SK-N-SH treated with all-trans-retinoic acid at 6 μM for 48 hours (cell line): ENCODE measurements around the gene CSNK1G1.

Experiments
- ATAC-seq: fragments of 200-7000 bp; cut with Tn5 transposase; 3 replicates; pipeline ENCODE4 v1.9.1; 2020; ENCODE audit warnings: mild to moderate bottlenecking, moderate library complexity
- ARNTL ChIP-seq: fragments of 450-650 bp; formaldehyde crosslinking; IDR thresholded peaks from 2 replicates; pipeline ENCODE4 v1.5.0; 2020; ENCODE audit warnings: low read depth, mild to moderate bottlenecking, moderate library complexity, borderline replicate concordance
- BACH2 ChIP-seq: fragments of 250-450 bp; sonication (Bioruptor Pico); IDR thresholded peaks from 2 replicates; pipeline ENCODE4 v1.9.0; 2021; ENCODE audit warnings: mild to moderate bottlenecking, borderline replicate concordance
- CREB5 ChIP-seq: fragments of 250-450 bp; sonication (Bioruptor Pico); IDR thresholded peaks from 2 replicates; pipeline ENCODE4 v1.5.1; 2020; ENCODE audit warnings: low read depth, mild to moderate bottlenecking, moderate library complexity
- CSDC2 ChIP-seq: fragments of 250-450 bp; sonication (Bioruptor Pico); IDR thresholded peaks from 2 replicates; pipeline ENCODE4 v1.5.0; 2020; ENCODE audit warnings: mild to moderate bottlenecking, moderate library complexity
- ESRRG ChIP-seq: fragments of 250-450 bp; sonication (Bioruptor Pico); IDR thresholded peaks from 2 replicates; pipeline ENCODE4 v1.6.1; 2021; ENCODE audit warnings: mild to moderate bottlenecking
- ISL1 ChIP-seq: fragments of 250-450 bp; sonication (Bioruptor Pico); IDR thresholded peaks from 2 replicates; pipeline ENCODE4 v2.1.2; 2022; ENCODE audit warnings: mild to moderate bottlenecking, moderate library complexity
- PPARA ChIP-seq: fragments of 250-450 bp; sonication (Bioruptor Pico); IDR thresholded peaks from 2 replicates; pipeline ENCODE4 v1.5.0; 2020; ENCODE audit warnings: mild to moderate bottlenecking, borderline replicate concordance
- TSHZ2 ChIP-seq: fragments of 250-450 bp; sonication (Bioruptor Pico); IDR thresholded peaks from 2 replicates; pipeline ENCODE4 v1.5.0; 2020; ENCODE audit warnings: mild to moderate bottlenecking, moderate library complexity
- ZC3H10 ChIP-seq: fragments of 250-450 bp; sonication (Bioruptor Pico); IDR thresholded peaks from 2 replicates; pipeline ENCODE4 v1.5.1; 2021; ENCODE audit warnings: mild to moderate bottlenecking, moderate library complexity
- ZFP3 ChIP-seq: fragments of 250-450 bp; sonication (Bioruptor Pico); IDR thresholded peaks from 2 replicates; pipeline ENCODE4 v1.5.0; 2020; ENCODE audit warnings: mild to moderate bottlenecking, moderate library complexity
- ZFP30 ChIP-seq: fragments of 450-650 bp; formaldehyde crosslinking; IDR thresholded peaks from 2 replicates; pipeline ENCODE4 v1.5.0; 2022; ENCODE audit warnings: mild to moderate bottlenecking, moderate library complexity
- ZNF565 ChIP-seq: fragments of 450-650 bp; formaldehyde crosslinking; conservative IDR thresholded peaks from 2 replicates; pipeline ENCODE4 v1.5.0; 2020; ENCODE audit warnings: low read depth, mild to moderate bottlenecking, moderate library complexity
- ZNF70 ChIP-seq: fragments of 450-650 bp; formaldehyde crosslinking; IDR thresholded peaks from 2 replicates; pipeline ENCODE4 v1.5.0; 2020; ENCODE audit warnings: mild to moderate bottlenecking, moderate library complexity
- ZNF8 ChIP-seq: fragments of 450-650 bp; formaldehyde crosslinking; IDR thresholded peaks from 2 replicates; pipeline ENCODE4 v1.5.0; 2020; ENCODE audit warnings: mild to moderate bottlenecking, moderate library complexity

CSNK1G1 gene

GRCh38 chr15:64249406-64249805, 106.6 kb downstream of the CSNK1G1 start (continued):
- no peak for TF ChIP-seq CREB5
- TF ChIP-seq ARNTL (CRISPR knock-in tag) = no peak
- no peak for TF ChIP-seq ZFP3 (CRISPR knock-in tag)

GRCh38 chr15:64247906-64248541, 107.9 kb downstream of the CSNK1G1 start:
- TF ChIP-seq ZNF70 (CRISPR knock-in tag) (no peak), ISL1 (CRISPR knock-in tag) (peak; percentile 60), PPARA (CRISPR knock-in tag) (no peak), ESRRG (CRISPR knock-in tag) (no peak)
- peak; percentile 82 for ATAC-seq

GRCh38 chr15:64247535-64247905, 108.5 kb downstream of the CSNK1G1 start:
- TF ChIP-seq CSDC2 (CRISPR knock-in tag) = no peak
- TF ChIP-seq ARNTL (CRISPR knock-in tag) = no peak
- no peak for ATAC-seq

- TF ChIP-seq ZNF8 (CRISPR knock-in tag) = no peak
- peak; percentile 31; the same call in 1 of the 2 replicates for TF ChIP-seq ISL1 (CRISPR knock-in tag)
- peak; percentile 84 for ATAC-seq
These were observed 109.4 kb downstream of the CSNK1G1 start for GRCh38 chr15:64246364-64247189.

- ATAC-seq = no peak
- TF ChIP-seq TSHZ2 = no peak
- no peak for TF ChIP-seq ISL1 (CRISPR knock-in tag)
- TF ChIP-seq ZNF8 (CRISPR knock-in tag) = peak; percentile 88
These were observed 110.6 kb downstream of the CSNK1G1 start for GRCh38 chr15:64245405-64245804.

- TF ChIP-seq TSHZ2 (no peak), PPARA (CRISPR knock-in tag) (no peak), BACH2 (CRISPR knock-in tag) (no peak), ZFP30 (CRISPR knock-in tag) (no peak), ZNF565 (CRISPR knock-in tag) (no peak), ZFP3 (CRISPR knock-in tag) (no peak), ESRRG (CRISPR knock-in tag) (no peak), ZNF8 (CRISPR knock-in tag) (no peak), CREB5 (no peak), ZC3H10 (CRISPR knock-in tag) (no peak)
- TF ChIP-seq, all 23 proteins: peak for 0
- ATAC-seq = no peak
These were observed 118.3 kb downstream of the CSNK1G1 start for GRCh38 chr15:64237677-64238076.
